ENCODE data around the gene PACS1.
A peak's percentile ranks its signal among the peaks of the same experiment; 100 is the strongest.

PACS1 gene

DNA sequence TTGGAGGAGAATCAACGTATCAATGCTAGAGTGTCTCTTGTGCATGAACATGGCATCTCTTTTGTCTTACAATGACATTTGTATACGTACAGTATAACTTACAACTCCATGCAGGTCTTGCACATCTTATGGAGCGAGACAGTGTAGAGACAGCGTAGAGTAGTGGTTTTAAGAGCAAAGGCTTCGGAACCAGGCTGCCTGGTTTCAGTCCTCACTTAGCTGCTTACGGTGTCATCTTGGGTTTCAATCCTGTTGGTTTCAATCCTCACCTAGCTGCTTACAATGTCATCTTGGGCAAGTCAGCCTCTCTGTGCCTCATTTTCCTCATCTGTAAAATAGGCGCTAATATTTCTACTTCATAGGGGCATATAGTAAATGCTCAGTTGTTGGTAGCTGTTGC, 98.2 kb downstream of the PACS1 start:
- TF ChIP-seq, protein P1, sequence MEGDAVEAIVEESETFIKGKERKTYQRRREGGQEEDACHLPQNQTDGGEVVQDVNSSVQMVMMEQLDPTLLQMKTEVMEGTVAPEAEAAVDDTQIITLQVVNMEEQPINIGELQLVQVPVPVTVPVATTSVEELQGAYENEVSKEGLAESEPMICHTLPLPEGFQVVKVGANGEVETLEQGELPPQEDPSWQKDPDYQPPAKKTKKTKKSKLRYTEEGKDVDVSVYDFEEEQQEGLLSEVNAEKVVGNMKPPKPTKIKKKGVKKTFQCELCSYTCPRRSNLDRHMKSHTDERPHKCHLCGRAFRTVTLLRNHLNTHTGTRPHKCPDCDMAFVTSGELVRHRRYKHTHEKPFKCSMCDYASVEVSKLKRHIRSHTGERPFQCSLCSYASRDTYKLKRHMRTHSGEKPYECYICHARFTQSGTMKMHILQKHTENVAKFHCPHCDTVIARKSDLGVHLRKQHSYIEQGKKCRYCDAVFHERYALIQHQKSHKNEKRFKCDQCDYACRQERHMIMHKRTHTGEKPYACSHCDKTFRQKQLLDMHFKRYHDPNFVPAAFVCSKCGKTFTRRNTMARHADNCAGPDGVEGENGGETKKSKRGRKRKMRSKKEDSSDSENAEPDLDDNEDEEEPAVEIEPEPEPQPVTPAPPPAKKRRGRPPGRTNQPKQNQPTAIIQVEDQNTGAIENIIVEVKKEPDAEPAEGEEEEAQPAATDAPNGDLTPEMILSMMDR (IDR thresholded peaks at IDR 0.05; ENCODE audit: control insufficient read depth, extremely low read depth, insufficient read depth), result no peak
- DNase-seq (ENCODE audit: low read depth), result no peak
- no peak overlapping the region for H3K4me3 ChIP-seq (ENCODE audit: low read depth, low read length)

DNA sequence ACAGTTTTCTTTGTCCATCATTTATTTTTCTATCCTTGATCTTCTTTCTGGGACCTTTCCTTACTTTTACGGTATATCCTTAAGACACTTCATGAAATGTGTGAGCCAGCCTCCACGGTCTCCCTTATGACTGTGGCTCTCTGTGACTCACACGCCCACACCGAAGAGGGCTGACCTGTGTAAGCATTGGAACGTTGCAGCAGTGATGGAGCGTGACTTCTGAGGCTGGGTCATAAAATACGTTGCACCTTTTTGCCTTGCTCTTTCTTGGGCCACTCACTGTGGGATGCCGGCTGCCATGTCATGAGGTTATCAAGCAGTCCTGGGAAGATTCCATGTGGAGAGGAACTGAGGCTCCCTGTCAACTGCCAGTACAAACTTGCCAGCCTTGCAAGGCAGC, 102.1 kb downstream of the PACS1 start:
- H3K4me3 ChIP-seq (ENCODE audit: low read depth, low read length), result no peak overlapping the region
- TF ChIP-seq, protein P1 (IDR thresholded peaks at IDR 0.05; ENCODE audit: control insufficient read depth, extremely low read depth, insufficient read depth), result no peak
- DNase-seq (ENCODE audit: low read depth), result no peak

DNA sequence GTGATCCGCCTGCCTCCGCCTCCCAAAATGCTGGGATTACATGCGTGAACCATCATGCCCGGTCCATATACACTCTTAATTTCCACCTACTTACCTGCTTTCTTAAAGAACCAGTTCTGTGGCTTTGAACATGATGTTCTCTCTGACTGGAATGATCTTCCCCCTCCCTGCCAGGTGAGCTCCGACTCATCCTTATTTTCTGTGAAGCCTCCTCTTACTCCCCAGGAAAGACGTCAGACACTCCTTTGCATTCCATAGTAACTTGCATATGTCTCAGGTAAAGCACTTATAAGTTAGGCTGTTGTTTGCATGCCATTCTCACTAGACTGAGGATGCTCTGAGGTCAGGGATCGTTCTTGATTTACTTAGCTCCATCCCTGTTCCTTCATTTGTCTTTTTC, 106.6 kb downstream of the PACS1 start:
- no peak overlapping the region for H3K4me3 ChIP-seq (ENCODE audit: low read depth, low read length)
- DNase-seq (ENCODE audit: low read depth), result no peak
- TF ChIP-seq, protein P1 (IDR thresholded peaks at IDR 0.05; ENCODE audit: control insufficient read depth, extremely low read depth, insufficient read depth), result no peak

DNA sequence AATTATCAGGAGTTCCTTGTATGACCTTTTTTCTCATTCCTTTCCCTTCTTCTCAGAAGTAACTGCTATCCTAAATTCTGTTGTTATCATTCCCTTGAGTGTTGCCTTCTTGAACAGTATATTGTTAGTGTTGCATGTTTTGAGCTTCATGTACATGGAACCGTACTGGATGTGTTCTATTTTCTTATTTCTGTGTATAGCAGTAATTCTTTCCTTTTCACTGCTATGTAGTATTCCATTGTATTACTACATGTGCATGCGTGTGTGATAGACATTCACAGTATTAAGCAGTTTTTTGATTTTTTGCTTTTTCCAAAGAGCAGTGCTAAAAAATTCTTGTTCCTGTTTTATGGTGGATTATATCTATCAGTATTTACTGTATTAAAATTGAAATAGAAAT, 108.1 kb downstream of the PACS1 start:
- TF ChIP-seq, protein P1 (IDR thresholded peaks at IDR 0.05; ENCODE audit: control insufficient read depth, extremely low read depth, insufficient read depth), result no peak
- no peak overlapping the region for H3K4me3 ChIP-seq (ENCODE audit: low read depth, low read length)
- DNase-seq (ENCODE audit: low read depth), result no peak

DNA sequence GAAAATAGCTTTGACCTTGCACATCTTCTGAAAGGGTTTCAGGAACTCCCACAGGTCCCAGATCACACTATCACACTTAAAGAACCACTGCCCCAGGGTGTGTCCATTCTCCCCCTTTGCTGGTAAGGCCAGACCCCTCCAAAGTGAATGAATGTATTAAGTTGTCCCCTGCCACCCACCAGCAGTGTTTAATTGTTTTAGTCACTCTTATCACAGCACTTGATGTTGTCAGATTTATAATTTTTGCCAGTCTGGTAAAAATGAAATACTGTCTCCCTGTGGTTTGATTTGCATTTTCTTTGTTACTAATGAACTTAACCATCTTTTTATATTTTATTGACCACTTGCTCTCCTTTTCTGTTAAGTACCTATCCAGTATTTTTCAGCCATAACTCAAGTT, 108.8 kb downstream of the PACS1 start:
- H3K4me3 ChIP-seq (ENCODE audit: low read depth, low read length), result no peak overlapping the region
- TF ChIP-seq, protein P1 (IDR thresholded peaks at IDR 0.05; ENCODE audit: control insufficient read depth, extremely low read depth, insufficient read depth), result no peak
- DNase-seq (ENCODE audit: low read depth), result no peak

DNA sequence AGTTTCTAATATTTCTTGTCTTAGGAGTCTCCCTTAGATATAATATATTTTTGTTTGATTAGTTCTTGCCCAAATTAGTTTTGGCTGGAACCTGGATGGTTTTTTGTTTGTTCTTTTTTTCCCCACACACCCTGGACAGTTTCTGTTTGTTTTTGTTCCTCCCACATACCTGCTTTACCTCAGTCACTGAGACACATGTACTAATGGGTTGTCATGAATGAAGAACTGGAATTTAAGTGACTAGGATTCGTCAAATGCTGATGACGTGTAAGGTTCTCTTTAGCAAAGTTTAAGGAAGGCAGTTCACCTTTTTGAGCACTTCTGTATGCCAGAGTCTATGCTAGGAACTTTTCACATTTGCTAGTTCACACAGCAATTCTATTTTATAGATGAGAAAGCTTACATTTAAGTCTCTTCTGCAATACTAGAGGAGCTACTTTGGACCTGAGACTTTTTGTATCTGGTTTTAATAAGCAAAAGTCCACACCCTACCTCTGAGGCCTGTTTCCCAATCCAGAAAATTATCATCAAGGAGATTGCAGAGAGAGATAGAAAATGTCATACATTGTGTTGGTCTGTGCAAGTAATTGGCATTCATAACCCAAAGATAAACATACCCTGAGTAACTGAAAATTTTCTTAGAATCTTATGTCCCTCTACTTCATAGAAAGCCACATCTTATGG, 111.7 kb downstream of the PACS1 start:
- no peak overlapping the region for H3K4me3 ChIP-seq (ENCODE audit: low read depth, low read length)
- TF ChIP-seq, protein P1 (IDR thresholded peaks at IDR 0.05; ENCODE audit: control insufficient read depth, extremely low read depth, insufficient read depth), result no peak
- DNase-seq (ENCODE audit: low read depth), result peak; percentile 87

DNA sequence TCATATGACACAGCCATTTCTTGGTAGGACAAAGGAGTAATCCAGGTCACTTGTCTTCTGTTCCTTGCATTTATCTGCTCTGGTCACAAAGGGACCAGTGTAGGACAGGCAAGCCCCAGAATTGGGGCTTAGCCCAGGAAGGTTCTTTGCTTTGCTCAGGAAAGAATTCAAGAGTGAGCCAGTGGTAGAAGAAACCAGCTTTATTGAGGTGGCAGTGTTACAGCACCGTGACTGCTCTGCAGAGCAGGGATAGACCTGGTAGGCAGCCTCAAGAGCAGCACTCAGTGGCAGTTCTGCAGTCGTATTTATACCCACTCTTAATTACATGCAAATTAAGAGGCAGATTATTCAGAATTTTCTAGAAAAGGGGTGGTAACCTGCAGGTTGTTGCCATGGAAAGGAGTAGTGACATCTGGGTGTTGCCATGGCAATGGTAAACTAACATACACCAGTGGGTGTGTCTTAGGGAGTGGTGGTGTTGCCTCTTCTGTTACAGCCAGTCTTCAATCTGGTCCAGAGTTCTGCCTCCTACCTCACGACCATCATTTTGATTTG, 113.5 kb downstream of the PACS1 start:
- no peak for DNase-seq (ENCODE audit: low read depth)
- H3K4me3 ChIP-seq (ENCODE audit: low read depth, low read length), result no peak overlapping the region

More for the DNA sequence above, 113.5 kb downstream of the PACS1 start:
- TF ChIP-seq, protein P1 (IDR thresholded peaks at IDR 0.05; ENCODE audit: control insufficient read depth, extremely low read depth, insufficient read depth), result no peak

All from LNCaP clone FGC (cell line).